HL-60 (cell line): ENCODE measurements around the gene ADD1.

ENCODE experiments used
- CTCF ChIP-seq: IDR thresholded peaks from one replicate; pipeline ENCODE4 v1.5.1; 2011; ENCODE audit warnings: low read length, control low read depth, inconsistent platforms; ENCODE audit not compliant: insufficient read depth
- POLR2AphosphoS5 ChIP-seq: IDR thresholded peaks from 2 replicates; pipeline ENCODE4 v1.6.1; 2012; ENCODE audit warnings: low read depth

GRCh38 chr4:2971275-2971674, 127.6 kb downstream of the ADD1 start:
- TF ChIP-seq POLR2AphosphoS5: no peak
- no peak for TF ChIP-seq CTCF
